Endometrial microvascular endothelial cells (primary cell): Measurements from ENCODE around the gene CSRNP3. TPM values are rescaled to one million over a fixed set of nuclear protein-coding genes. Genes with fewer than 3 reads are reported as not detected.

Experiments used
- in situ Hi-C: cut with HindIII; loops from 2 replicates; pipeline ENCODE4 v1.10.0; 2017; ENCODE audit warnings: low sequenced_read_pairs, low pct_unique_long_range_greater_than_20kb; ENCODE audit errors: inconsistent ontology term
- total RNA-seq: library from RNA; depleted of rRNA; stranded (reverse); fragments of >200 nt; gene quantifications from one replicate; pipeline ENCODE4 v1.2.3, GENCODE V29; 2015; ENCODE audit errors: inconsistent ontology term

Gene CSRNP3
- total RNA-seq, 1 donor from 2014 or later = not detected

DNA sequence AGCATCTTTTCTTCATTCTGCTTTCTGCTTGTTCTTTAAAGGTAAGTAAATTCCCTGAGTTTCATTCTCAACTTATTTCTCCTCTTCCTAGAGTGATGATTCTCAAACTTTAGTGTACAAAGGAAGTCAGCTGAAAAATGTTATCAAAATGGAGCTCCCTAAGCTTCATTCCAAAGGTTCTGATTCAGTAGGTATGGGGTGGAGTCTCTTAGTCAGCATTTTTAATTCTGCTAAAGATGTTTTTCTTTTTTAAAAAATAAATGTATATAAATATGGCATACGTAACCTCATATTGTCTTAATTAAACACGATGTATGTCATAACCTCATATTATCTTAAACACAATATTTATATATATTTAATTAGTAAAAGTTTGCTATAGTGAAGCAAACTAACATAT, 3.1 kb upstream of the CSRNP3 start:
- in situ Hi-C loops = no loop called here

GRCh38 chr2:165467921-165468320, 1.6 kb upstream of the CSRNP3 start:
- in situ Hi-C loops = no loop called here

DNA sequence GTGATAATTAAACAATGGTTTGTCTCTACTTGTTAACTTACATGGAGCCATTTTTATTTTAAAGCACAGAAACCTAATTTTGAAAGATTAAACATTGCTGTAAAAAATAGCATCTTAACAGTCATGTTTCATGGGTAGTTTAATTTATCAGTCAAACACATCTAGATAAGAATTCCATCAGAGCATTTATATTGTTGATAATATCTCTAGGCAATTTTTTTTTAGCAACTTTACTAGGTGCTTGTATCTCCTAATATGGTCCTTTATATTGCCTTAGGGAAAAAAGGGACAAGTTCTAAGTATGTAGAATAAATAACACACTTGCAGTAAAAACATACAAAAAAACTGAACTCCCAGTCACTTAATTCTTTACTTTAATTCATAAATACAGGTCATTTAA, 863 bp downstream of the CSRNP3 start:
- in situ Hi-C loops = no loop called here

- in situ Hi-C loops = no loop called here
Measured at GRCh38 chr2:165471349-165471950, 2.0 kb downstream of the CSRNP3 start.

- in situ Hi-C loops = no loop called here
Measured at GRCh38 chr2:165472922-165473321, 3.4 kb downstream of the CSRNP3 start.

- in situ Hi-C loops = no loop called here
Measured at GRCh38 chr2:165474619-165475276, 5.2 kb downstream of the CSRNP3 start.

DNA sequence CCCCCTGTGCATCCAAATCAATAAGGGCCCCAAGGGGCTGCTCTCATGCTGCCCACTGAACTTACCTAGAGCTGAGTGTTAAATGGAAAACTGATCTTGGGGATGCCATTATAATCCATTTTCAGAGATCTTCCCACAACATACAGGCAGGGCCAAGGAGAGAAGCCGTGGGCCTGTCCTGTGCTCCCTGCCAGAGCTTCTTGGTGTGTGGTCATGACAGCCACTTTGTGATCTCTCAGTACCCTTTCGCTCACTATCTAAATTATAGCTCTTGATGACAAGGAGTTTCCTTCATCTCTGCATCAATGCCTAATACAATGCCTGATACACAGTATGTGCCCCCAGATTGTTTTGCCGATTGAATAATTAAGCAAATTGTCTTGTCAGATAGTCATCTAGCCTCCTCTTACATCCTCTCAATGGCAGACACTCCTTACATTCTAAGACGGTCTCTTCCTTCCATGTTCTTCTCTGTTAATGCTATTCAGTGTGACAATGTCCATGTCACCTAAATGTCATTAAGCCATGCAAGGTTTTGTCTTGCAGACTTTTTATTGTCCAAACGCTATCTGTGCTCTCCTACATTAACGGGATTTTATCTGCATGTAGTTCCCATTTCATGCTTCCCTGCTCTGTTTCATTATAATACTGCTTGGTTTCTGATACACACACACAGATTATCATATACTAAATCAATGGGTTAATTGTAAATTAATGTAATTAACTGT, 5.9 kb downstream of the CSRNP3 start:
- in situ Hi-C loops = no loop called here

GRCh38 chr2:165479856-165480255, 10.4 kb downstream of the CSRNP3 start:
- in situ Hi-C loops = no loop called here

- in situ Hi-C loops = no loop called here
Measured at GRCh38 chr2:165494573-165494972, 25.1 kb downstream of the CSRNP3 start.

GRCh38 chr2:165497659-165498317, 28.3 kb downstream of the CSRNP3 start:
- in situ Hi-C loops = no loop called here

GRCh38 chr2:165499131-165499530, 29.6 kb downstream of the CSRNP3 start:
- in situ Hi-C loops = no loop called here

DNA sequence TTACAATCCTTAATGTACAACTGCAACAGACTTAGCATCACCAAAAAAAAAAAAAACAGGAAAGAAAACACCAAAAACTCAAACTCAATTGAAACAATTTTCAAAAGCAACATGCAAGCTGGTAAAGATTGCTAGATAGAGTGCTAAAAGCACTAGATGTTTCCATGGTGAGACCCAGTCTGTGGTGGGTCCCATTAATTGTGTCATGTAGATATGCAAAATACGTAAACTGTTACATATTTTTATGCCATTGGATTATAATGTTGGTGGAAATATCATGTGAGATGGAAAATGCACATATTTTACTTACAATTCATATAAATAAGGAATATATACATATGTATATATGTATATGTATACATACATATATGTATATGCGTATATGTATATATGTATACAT, 30.5 kb downstream of the CSRNP3 start:
- in situ Hi-C loops = no loop called here

GRCh38 chr2:165500816-165501215, 31.3 kb downstream of the CSRNP3 start:
- in situ Hi-C loops = no loop called here

GRCh38 chr2:165505514-165505913, 36.0 kb downstream of the CSRNP3 start:
- in situ Hi-C loops = no loop called here

DNA sequence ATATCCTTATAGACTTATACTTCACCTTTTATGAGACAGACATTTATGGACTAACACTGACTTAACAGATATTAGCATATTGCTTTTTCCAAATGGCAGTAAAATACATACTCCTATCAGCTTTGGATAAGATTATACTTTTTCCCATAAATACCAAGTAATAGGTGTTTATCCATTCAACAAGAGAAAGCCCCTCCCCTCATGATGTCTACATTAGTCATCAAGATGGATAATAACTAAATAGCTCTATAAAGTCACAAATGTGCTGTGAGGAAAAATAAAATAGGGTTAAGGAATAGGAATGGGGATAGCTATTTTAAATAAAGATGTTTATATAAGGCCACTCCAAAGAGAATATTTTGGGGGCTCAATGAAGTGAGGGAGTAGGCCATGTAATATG, 39.4 kb downstream of the CSRNP3 start:
- in situ Hi-C loops = no loop called here

DNA sequence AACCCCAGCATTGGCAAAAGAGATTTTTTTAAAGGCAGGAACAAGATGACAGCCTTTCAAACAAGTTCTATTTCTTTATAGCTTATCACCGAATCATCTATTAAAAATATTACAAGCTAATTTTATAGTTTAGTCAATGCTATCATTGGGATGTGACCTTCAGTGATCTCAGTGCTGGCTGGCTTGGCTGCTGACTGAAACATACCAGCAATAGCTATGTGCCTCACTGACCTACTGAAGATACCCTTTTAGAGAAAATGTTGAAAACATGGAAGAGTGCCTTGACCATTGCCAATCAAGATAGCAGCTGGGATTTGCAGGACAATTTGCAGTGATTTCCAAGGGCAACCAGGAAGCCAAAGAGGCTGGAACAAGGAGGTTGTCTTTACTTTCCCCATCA, 44.0 kb downstream of the CSRNP3 start:
- in situ Hi-C loops = no loop called here

DNA sequence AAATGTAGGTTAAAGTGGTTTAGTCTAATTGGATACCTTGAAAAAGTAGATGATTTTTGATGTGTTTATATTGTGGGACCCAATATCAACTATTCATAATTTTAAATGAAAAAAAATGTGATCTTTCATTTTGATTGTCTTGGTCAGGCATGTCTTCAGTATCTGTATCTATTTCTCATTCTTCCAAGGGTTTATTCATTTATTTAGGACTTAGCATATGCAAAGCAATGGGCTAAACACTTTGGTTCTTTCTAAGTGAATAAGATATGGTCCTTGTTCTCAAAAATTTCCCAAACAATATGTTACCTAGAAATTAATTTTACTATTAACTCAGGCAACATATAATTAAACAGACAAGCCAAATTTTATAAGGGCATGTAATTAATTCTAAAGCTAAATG, 49.1 kb downstream of the CSRNP3 start:
- in situ Hi-C loops = no loop called here

DNA sequence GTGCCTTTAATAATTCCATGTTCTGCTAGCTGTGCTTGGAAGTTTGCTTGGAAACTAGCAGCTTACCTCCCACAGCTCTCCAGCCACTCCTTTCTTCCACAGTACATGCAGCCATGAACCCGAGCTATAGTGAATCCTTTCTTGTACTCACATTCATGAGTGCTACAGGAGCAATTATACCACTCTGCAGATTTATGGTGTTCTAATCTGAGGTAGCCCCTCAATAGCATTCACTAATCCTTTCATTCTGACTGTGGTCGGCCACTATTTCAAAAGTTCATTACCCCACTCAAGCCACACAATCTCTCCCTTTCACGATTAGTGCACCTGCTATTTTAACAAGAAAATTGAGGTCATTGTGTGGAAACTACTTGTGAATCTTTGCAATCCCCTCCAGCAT, 53.2 kb downstream of the CSRNP3 start:
- in situ Hi-C loops = no loop called here

GRCh38 chr2:165524720-165525119, 55.2 kb downstream of the CSRNP3 start:
- in situ Hi-C loops = no loop called here

- in situ Hi-C loops = no loop called here
Measured at GRCh38 chr2:165528691-165529090, 59.2 kb downstream of the CSRNP3 start.
